Liver (tissue), 9 donors: ENCODE results near the gene HNRNPA2B1. TPM values are rescaled to one million over a fixed set of nuclear protein-coding genes. Genes with fewer than 3 reads are reported as not detected.

Source experiments
- DNase-seq: peaks from one replicate; pipeline ENCODE4 v3.0.0-alpha.2; 2017; ENCODE audit warnings: low spot score
- H3K27ac ChIP-seq, 2 donors: one replicate each; pipeline ENCODE4 v1.7.0; 2013; ENCODE audit warnings: inconsistent platforms in 2 of 2, low read length in 2 of 2, control low read depth in 1 of 2, low read depth in 1 of 2, mild to moderate bottlenecking in 1 of 2
- H3K27me3 ChIP-seq, 4 donors: one replicate each; pipeline versions ENCODE4 v1.6.1 to v1.7.0; 2013; ENCODE audit warnings: low read length in 3 of 4, inconsistent platforms in 1 of 4, mild to moderate bottlenecking in 1 of 4, moderate library complexity in 1 of 4; ENCODE audit not compliant: control insufficient read depth in 4 of 4, insufficient read depth in 4 of 4
- H3K36me3 ChIP-seq, 4 donors: one replicate each; pipeline versions ENCODE4 v1.6.1 to v1.7.0; 2013; ENCODE audit warnings: low read length in 3 of 4, mild to moderate bottlenecking in 3 of 4, low read depth in 1 of 4, moderate library complexity in 1 of 4; ENCODE audit not compliant: control insufficient read depth in 4 of 4, insufficient read depth in 3 of 4
- H3K4me1 ChIP-seq, 4 donors: one replicate each; pipeline versions ENCODE4 v1.6.1 to v1.7.0; 2013; ENCODE audit warnings: low read length in 3 of 4, mild to moderate bottlenecking in 3 of 4, moderate library complexity in 1 of 4; ENCODE audit not compliant: control insufficient read depth in 4 of 4, insufficient read depth in 4 of 4
- H3K4me3 ChIP-seq, 3 donors: one replicate each; pipeline versions ENCODE4 v1.6.1 to v1.7.0; 2013; ENCODE audit warnings: low read length in 3 of 3, control low read depth in 1 of 3, low read depth in 1 of 3, mild to moderate bottlenecking in 1 of 3
- H3K9ac ChIP-seq, 2 donors: one replicate each; pipeline ENCODE4 v1.7.0; 2013; ENCODE audit warnings: low read length in 2 of 2, mild to moderate bottlenecking in 2 of 2, moderate library complexity in 2 of 2, control low read depth in 1 of 2, low read depth in 1 of 2
- H3K9me3 ChIP-seq, 4 donors: one replicate each; pipeline versions ENCODE4 v1.6.1 to v1.7.0; 2013; ENCODE audit warnings: low read length in 3 of 4; ENCODE audit not compliant: control insufficient read depth in 4 of 4
- ATF3 ChIP-seq: IDR thresholded peaks from 2 replicates; pipeline ENCODE4 v1.6.1; 2016; ENCODE audit warnings: antibody characterized with exemption
- CTCF ChIP-seq: fragments of 150-350 bp; IDR thresholded peaks from 2 replicates; pipeline ENCODE4 v1.5.1; 2017; ENCODE audit warnings: improper control_type of control experiment, low read depth, low read length; ENCODE audit not compliant: missing input control
- EGR1 ChIP-seq, 2 donors: IDR thresholded peaks; 2 replicates each; pipeline ENCODE4 v1.6.1; 2016 to 2018; ENCODE audit warnings: antibody characterized with exemption in 2 of 2, low read depth in 2 of 2
- FOXA1 ChIP-seq: IDR thresholded peaks from 2 replicates; pipeline ENCODE4 v1.6.1; 2016; ENCODE audit warnings: antibody characterized with exemption
- FOXA2 ChIP-seq: IDR thresholded peaks from 2 replicates; pipeline ENCODE4 v1.6.1; 2016; ENCODE audit warnings: antibody characterized with exemption
- GABPA ChIP-seq, 2 donors: IDR thresholded peaks in 1 of 2; conservative IDR thresholded peaks in 1 of 2; 2 replicates each; pipeline ENCODE4 v1.6.1; 2016; ENCODE audit warnings: antibody characterized with exemption in 2 of 2, mild to moderate bottlenecking in 1 of 2, moderate library complexity in 1 of 2
- HNF4G ChIP-seq: IDR thresholded peaks from 2 replicates; pipeline ENCODE4 v1.6.1; 2016; ENCODE audit warnings: antibody characterized with exemption
- JUND ChIP-seq, 2 donors: IDR thresholded peaks; 2 replicates each; pipeline ENCODE4 v1.6.1; 2016; ENCODE audit warnings: antibody characterized with exemption in 2 of 2
- MAX ChIP-seq: IDR thresholded peaks from 2 replicates; pipeline ENCODE4 v1.6.1; 2016; ENCODE audit warnings: antibody characterized with exemption
- NR2F2 ChIP-seq: IDR thresholded peaks from 2 replicates; pipeline ENCODE4 v1.6.1; 2016; ENCODE audit warnings: antibody characterized with exemption
- RAD21 ChIP-seq, 2 donors: IDR thresholded peaks; 2 replicates each; pipeline ENCODE4 v1.6.1; 2016; ENCODE audit warnings: antibody characterized with exemption in 2 of 2, mild to moderate bottlenecking in 2 of 2
- RXRA ChIP-seq, 2 donors: IDR thresholded peaks; 2 replicates each; pipeline ENCODE4 v1.6.1; 2017 to 2018; ENCODE audit warnings: antibody characterized with exemption in 2 of 2, mild to moderate bottlenecking in 1 of 2
- SP1 ChIP-seq: IDR thresholded peaks from 2 replicates; pipeline ENCODE4 v1.6.1; 2018; ENCODE audit warnings: antibody characterized with exemption, mild to moderate bottlenecking
- TAF1 ChIP-seq: conservative IDR thresholded peaks from 2 replicates; pipeline ENCODE4 v1.6.1; 2016; ENCODE audit warnings: antibody characterized with exemption, mild to moderate bottlenecking
- YY1 ChIP-seq: IDR thresholded peaks from 2 replicates; pipeline ENCODE4 v1.6.1; 2016; ENCODE audit warnings: antibody characterized with exemption, mild to moderate bottlenecking
- ZBTB33 ChIP-seq: IDR thresholded peaks from 2 replicates; pipeline ENCODE4 v1.6.1; 2016; ENCODE audit warnings: antibody characterized with exemption
- WGBS: extraction: QIAGEN DNeasy Blood & Tissue Kit; methylation state at CpG from one replicate; pipeline ENCODE4 v1.1.7; 2013; 5-methylcytosine and 5-hydroxymethylcytosine counted together
- polyA plus RNA-seq, 2 donors: library from polyadenylated mRNA; stranded (reverse) in 1 of 2; unstranded in 1 of 2; fragments of 200-250 nt in 1 of 2; fragments of >200 nt in 1 of 2; fragmentation: Nextera tagmentation in 1 of 2; extraction: Ambion mirVana in 1 of 2; gene quantifications; one replicate each; pipeline versions ENCODE4 v1.2.1 to v1.2.3, GENCODE V29; 2013 to 2015
- total RNA-seq, 2 donors: library from RNA; depleted of rRNA; stranded (reverse); fragments of >200 nt; gene quantifications; one replicate each; pipeline ENCODE4 v1.2.3, GENCODE V29; 2014
- donor health status: healthy.
- donor health status: healthy.
- donor health status: healthy.
- donor health status: healthy.
- donor health status: healthy.

The HNRNPA2B1 gene
- total and polyA plus RNA-seq, 4 donors, result 128 to 295 (median 181) TPM

GRCh38 chr7:26208040-26208439 is 7.5 kb upstream of the HNRNPA2B1 start:
- WGBS, result 86% methylated on average over 5 of the region's 5 CpGs
- Histone ChIP-seq H3K4me3 (no peak overlapping the region), H3K36me3 (peaks cover 12 to 49% (median 47%) of the 10 kb centered on the region in 4 donors), H3K27me3 (no peaks in the 10 kb centered on the region), H3K27ac (no peak overlapping the region), H3K4me1 (peaks cover 3 to 22% (median 12%) of the 10 kb centered on the region in 4 donors), H3K9me3 (no peaks in the 10 kb centered on the region), H3K9ac (no peak overlapping the region)
- TF ChIP-seq HNF4G (no peak), SP1 (no peak), EGR1 (IDR thresholded peaks at IDR 0.05; ENCODE audit: low read depth in 2 of 2) (no peak), YY1 (no peak), JUND (IDR thresholded peaks at IDR 0.05) (no peak), MAX (no peak), RXRA (IDR thresholded peaks at IDR 0.05) (no peak), RAD21 (IDR thresholded peaks at IDR 0.05) (no peak), CTCF (no peak), GABPA (IDR thresholded peaks at IDR 0.05 in 1 of 2, conservative IDR thresholded peaks at IDR 0.05 in 1 of 2) (no peak), ATF3 (no peak), ZBTB33 (no peak), NR2F2 (no peak), TAF1 (no peak), FOXA1 (no peak), FOXA2 (no peak)
- DNase-seq, result no peak

- peaks cover 2 to 29% (median 15%) of the 10 kb centered on the region in 4 donors for H3K4me1 ChIP-seq
- H3K9ac ChIP-seq, result peak overlapping the region; percentile 21 to 51
- DNase-seq, result no peak
- no peaks in the 10 kb centered on the region for H3K9me3 ChIP-seq
- H3K36me3 ChIP-seq, result peaks cover 4 to 18% (median 11%) of the 10 kb centered on the region in 4 donors
- 15% methylated on average over 2 of the region's 2 CpGs for WGBS
- H3K27ac ChIP-seq, result no peak overlapping the region
- H3K4me3 ChIP-seq, result peak overlapping the region in 2 of 3 donors; percentile 80 to 100
- no peaks in the 10 kb centered on the region for H3K27me3 ChIP-seq
- TF ChIP-seq MAX, result peak; percentile 5
- TF ChIP-seq EGR1 (IDR thresholded peaks at IDR 0.05; ENCODE audit: low read depth in 2 of 2), result no peak
- TF ChIP-seq YY1, result peak; percentile 5
Measured at GRCh38 chr7:26203016-26203415, 2.5 kb upstream of the HNRNPA2B1 start.
